Upper lobe of right lung (tissue), 1 donor: ENCODE measurements around the gene MAN1A1. TPM values are rescaled to one million over a fixed set of nuclear protein-coding genes. Genes with fewer than 3 reads are reported as not detected.

Source experiments
- ATAC-seq: fragments of 200-7000 bp; cut with Tn5 transposase; one replicate; pipeline ENCODE4 v1.9.1; 2020; ENCODE audit warnings: mild to moderate bottlenecking, moderate library complexity
- DNase-seq: peaks from one replicate; pipeline ENCODE4 v3.0.0-alpha.2; 2020
- H3K27ac ChIP-seq: fragments of 200-600 bp; one replicate; pipeline ENCODE4 v1.8.0; 2022
- H3K27me3 ChIP-seq: fragments of 200-600 bp; one replicate; pipeline ENCODE4 v1.8.0; 2022; ENCODE audit warnings: mild to moderate bottlenecking
- H3K36me3 ChIP-seq: fragments of 200-600 bp; one replicate; pipeline ENCODE4 v1.8.0; 2022
- H3K4me1 ChIP-seq: fragments of 200-600 bp; one replicate; pipeline ENCODE4 v1.8.0; 2022
- H3K4me3 ChIP-seq: fragments of 200-600 bp; one replicate; pipeline ENCODE4 v1.8.0; 2022; ENCODE audit warnings: mild to moderate bottlenecking
- H3K9me3 ChIP-seq: fragments of 200-600 bp; one replicate; pipeline ENCODE4 v1.8.0; 2022
- intact Hi-C: fragments of 100-400 bp; cut with DNase I; formaldehyde crosslinking; loops from one replicate; pipeline ENCODE4 v1.11.0; 2022
- total RNA-seq: library from RNA; stranded (reverse); fragmentation: NEBNext Ultra II Directional; extraction: Animal tissue kit (Norgen Biotek cat#: 25700); gene quantifications from one replicate; pipeline ENCODE4 v1.2.1, GENCODE V29; 2021
- TF ChIP-seq, protein P1 (sequence below): fragments of 200-600 bp; IDR thresholded peaks from one replicate; pipeline ENCODE4 v1.8.0; 2022; ENCODE audit warnings: antibody characterized with exemption
- donor health status: DM: no; HTN: yes; CAD: no; lungs with severe emphysema.

Gene MAN1A1
- total RNA-seq, 1 donor from 2014 or later: 74.0 TPM

- Histone ChIP-seq H3K9me3 (no peaks in the 10 kb centered on the region), H3K36me3 (no peaks in the 10 kb centered on the region), H3K27ac (peak overlapping the region; percentile 95), H3K4me1 (peaks cover 26% of the 10 kb centered on the region), H3K4me3 (peak overlapping the region; percentile 94), H3K27me3 (no peaks in the 10 kb centered on the region)
- ATAC-seq (no peak), DNase-seq (no peak)
- intact Hi-C loops: no loop called here
- TF ChIP-seq, protein P1, sequence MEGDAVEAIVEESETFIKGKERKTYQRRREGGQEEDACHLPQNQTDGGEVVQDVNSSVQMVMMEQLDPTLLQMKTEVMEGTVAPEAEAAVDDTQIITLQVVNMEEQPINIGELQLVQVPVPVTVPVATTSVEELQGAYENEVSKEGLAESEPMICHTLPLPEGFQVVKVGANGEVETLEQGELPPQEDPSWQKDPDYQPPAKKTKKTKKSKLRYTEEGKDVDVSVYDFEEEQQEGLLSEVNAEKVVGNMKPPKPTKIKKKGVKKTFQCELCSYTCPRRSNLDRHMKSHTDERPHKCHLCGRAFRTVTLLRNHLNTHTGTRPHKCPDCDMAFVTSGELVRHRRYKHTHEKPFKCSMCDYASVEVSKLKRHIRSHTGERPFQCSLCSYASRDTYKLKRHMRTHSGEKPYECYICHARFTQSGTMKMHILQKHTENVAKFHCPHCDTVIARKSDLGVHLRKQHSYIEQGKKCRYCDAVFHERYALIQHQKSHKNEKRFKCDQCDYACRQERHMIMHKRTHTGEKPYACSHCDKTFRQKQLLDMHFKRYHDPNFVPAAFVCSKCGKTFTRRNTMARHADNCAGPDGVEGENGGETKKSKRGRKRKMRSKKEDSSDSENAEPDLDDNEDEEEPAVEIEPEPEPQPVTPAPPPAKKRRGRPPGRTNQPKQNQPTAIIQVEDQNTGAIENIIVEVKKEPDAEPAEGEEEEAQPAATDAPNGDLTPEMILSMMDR: no peak
Observed at GRCh38 chr6:119350202-119350951, 816 bp upstream of the MAN1A1 start.

DNA sequence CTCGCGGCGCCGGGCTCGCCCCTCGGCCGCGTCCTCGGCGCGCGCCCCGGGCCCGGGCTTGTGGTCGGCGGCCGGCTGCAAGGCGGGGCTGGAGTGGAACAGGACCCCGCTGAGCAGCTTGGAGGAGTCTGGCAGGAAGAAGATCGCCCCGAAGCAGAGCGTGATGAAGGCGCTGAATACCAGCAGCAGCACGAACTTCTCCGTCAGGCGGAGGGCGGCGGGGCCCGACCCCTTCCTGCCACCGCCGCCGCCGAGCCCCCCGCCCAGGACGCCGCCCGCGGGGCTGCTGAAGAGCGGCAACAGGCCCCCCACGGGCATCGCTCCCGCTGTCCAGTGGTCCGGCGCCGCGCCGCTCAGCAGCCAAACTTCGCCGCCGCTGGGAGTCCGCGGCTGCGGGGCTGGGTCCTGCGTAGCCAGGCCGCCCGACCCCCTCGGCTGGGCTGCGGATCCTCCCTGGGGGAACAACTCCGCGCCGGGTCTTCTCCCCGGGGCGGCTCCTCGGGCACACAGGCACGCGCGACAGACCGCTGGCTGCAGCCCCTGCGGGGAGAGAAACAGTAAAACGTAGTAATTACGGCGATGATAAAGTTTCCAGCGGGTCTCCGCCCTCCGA is 707 bp downstream of the MAN1A1 start:
- intact Hi-C loops: no loop called here
- DNase-seq: peak; percentile 68
- H3K4me1 ChIP-seq: peaks cover 32% of the 10 kb centered on the region
- TF ChIP-seq, protein P1: no peak
- H3K27me3 ChIP-seq: no peaks in the 10 kb centered on the region
- H3K4me3 ChIP-seq: peak overlapping the region; percentile 94
- peak overlapping the region; percentile 95 for H3K27ac ChIP-seq
- no peaks in the 10 kb centered on the region for H3K9me3 ChIP-seq
- peak; percentile 10 for ATAC-seq
- H3K36me3 ChIP-seq: no peaks in the 10 kb centered on the region

DNA sequence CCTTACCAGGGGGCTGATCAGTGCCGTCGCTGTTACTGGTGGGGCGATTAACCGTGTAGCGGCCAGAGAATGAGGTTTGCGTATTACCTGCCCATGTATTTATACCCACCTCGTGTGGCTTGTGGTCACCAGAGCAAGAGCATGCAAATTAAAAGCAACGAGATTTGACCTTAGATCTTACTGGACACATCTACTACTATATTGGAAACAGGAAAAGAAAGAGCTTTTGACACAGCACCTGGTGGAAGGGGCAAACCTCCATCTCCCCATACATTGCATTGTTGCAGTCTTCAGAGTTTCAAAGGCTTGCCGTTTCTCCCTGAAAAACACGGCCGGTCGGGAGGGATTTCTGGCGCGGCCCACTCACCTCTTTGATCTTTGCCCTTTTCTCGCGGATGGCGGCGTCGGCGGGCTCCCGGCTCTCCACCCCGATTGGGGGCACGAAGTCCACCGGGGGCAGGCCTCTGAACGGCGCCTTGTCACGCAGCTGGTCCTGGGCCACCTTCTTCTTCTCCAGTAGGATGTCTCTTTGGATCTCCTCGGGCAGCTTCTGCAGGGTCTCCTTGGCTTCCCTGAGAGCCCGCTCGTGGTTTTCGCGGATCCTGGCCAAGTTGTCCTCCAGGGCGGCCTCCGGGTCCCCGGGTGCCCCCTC is 1.3 kb downstream of the MAN1A1 start:
- ATAC-seq (no peak), DNase-seq (peak; percentile 69)
- peak overlapping the region; percentile 95 for H3K27ac ChIP-seq
- H3K4me1 ChIP-seq: peaks cover 34% of the 10 kb centered on the region
- TF ChIP-seq, protein P1: no peak
- H3K27me3 ChIP-seq: no peaks in the 10 kb centered on the region
- no peaks in the 10 kb centered on the region for H3K9me3 ChIP-seq
- intact Hi-C loops: no loop called here
- H3K36me3 ChIP-seq: no peaks in the 10 kb centered on the region
- H3K4me3 ChIP-seq: peak overlapping the region; percentile 94

DNA sequence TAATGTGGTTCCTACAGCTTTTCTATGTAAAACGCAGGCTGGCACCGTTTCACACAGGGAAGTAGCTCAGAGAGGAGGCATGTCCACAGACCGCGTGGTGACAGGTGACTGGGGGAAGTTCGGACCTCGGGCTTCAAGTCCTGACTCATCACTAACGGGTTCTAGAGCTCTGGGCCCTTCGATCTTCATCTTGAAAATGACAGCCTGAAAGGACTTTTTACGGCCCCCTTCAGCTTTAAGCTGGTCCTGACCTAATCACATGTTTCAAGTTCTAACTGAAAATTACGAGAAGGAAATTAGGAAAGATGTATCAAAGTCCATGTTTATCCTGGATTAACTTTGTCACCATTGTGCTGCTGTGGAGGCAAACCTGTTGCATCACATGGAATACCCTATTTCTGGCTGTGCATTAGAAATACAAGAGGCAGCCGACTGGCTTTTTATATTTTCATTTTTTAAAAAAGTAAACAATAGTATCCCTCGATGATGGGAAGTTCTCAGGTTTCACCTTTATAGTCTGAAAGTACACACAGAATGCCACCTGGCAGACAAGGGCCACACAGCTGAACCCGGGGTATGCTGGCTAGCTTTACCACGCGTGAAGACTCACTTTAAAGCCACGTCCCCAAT is 2.0 kb downstream of the MAN1A1 start:
- Histone ChIP-seq H3K36me3 (no peaks in the 10 kb centered on the region), H3K4me1 (peaks cover 37% of the 10 kb centered on the region), H3K27ac (peak overlapping the region; percentile 95), H3K27me3 (no peaks in the 10 kb centered on the region), H3K4me3 (peak overlapping the region; percentile 94), H3K9me3 (no peaks in the 10 kb centered on the region)
- ATAC-seq: peak; percentile 43
- intact Hi-C loops: no loop called here
- DNase-seq: peak; percentile 74
- TF ChIP-seq, protein P1: no peak

GRCh38 chr6:119346936-119347335 is 2.6 kb downstream of the MAN1A1 start:
- ATAC-seq (no peak), DNase-seq (no peak)
- peak overlapping the region; percentile 95 for H3K27ac ChIP-seq
- no peaks in the 10 kb centered on the region for H3K27me3 ChIP-seq
- TF ChIP-seq, protein P1: no peak
- H3K4me1 ChIP-seq: peaks cover 42% of the 10 kb centered on the region
- H3K4me3 ChIP-seq: peak overlapping the region; percentile 94
- intact Hi-C loops: no loop called here
- H3K9me3 ChIP-seq: no peaks in the 10 kb centered on the region
- no peaks in the 10 kb centered on the region for H3K36me3 ChIP-seq
